D721Med (cell line): ENCODE measurements around the gene BCO1.

Experiments
- DNase-seq: peaks from one replicate; pipeline ENCODE4 v3.0.0; 2011; ENCODE audit warnings: low spot score; ENCODE audit not compliant: insufficient read length
- FAIRE-seq: peaks from 2 replicates; lab custom pipeline; 2011; peaks lifted over from hg19 to GRCh38; lab: Jason Lieb, UNC
- CTCF ChIP-seq: IDR thresholded peaks from 2 replicates; pipeline ENCODE4 v1.5.1; 2012; ENCODE audit warnings: mild to moderate bottlenecking, control low read depth; ENCODE audit not compliant: insufficient read depth; ENCODE audit errors: missing control alignments

BCO1 gene

GRCh38 chr16:81315271-81316175, 77.0 kb downstream of the BCO1 start:
- FAIRE-seq, result no peak
- no peak for TF ChIP-seq CTCF
- DNase-seq, result no peak

GRCh38 chr16:81316176-81316496, 77.6 kb downstream of the BCO1 start:
- FAIRE-seq (no peak), DNase-seq (no peak)
- TF ChIP-seq CTCF, result no peak

GRCh38 chr16:81318711-81319110, 80.2 kb downstream of the BCO1 start:
- DNase-seq (no peak), FAIRE-seq (no peak)
- TF ChIP-seq CTCF, result no peak

GRCh38 chr16:81319221-81319912, 80.9 kb downstream of the BCO1 start:
- DNase-seq (no peak), FAIRE-seq (no peak)
- no peak for TF ChIP-seq CTCF

- TF ChIP-seq CTCF, result no peak
- no peak for FAIRE-seq
- no peak for DNase-seq
Measured at GRCh38 chr16:81321039-81321438, 82.5 kb downstream of the BCO1 start.

- TF ChIP-seq CTCF, result no peak
- FAIRE-seq, result no peak
Measured at GRCh38 chr16:81321536-81321935, 83.0 kb downstream of the BCO1 start.

GRCh38 chr16:81324808-81325207, 86.3 kb downstream of the BCO1 start:
- no peak for FAIRE-seq
- no peak for DNase-seq
- no peak for TF ChIP-seq CTCF

More at GRCh38 chr16:81321536-81321935, 83.0 kb downstream of the BCO1 start:
- DNase-seq, result no peak
